NCI-H1105 treated with DMSO at 0.1 percent for 48 hours (cell line): Measurements from ENCODE around the gene TWF2.

Experiments used
- DNase-seq: peaks from one replicate; lab custom pipeline; 2025; lab: John Stamatoyannopoulos, UW

Gene TWF2

GRCh38 chr3:52222319-52223221, 16.4 kb downstream of the TWF2 start:
- no peak for DNase-seq

- DNase-seq, result no peak
Observed at GRCh38 chr3:52221563-52222318, 17.2 kb downstream of the TWF2 start.

- DNase-seq, result no peak
Observed at GRCh38 chr3:52221141-52221562, 17.8 kb downstream of the TWF2 start.

- DNase-seq, result peak; percentile 49
Observed at GRCh38 chr3:52220380-52221026, 18.5 kb downstream of the TWF2 start.

GRCh38 chr3:52218937-52219650, 19.9 kb downstream of the TWF2 start:
- no peak for DNase-seq

- no peak for DNase-seq
Observed at GRCh38 chr3:52218454-52218853, 20.5 kb downstream of the TWF2 start.

- DNase-seq, result no peak
Observed at GRCh38 chr3:52218026-52218425, 20.9 kb downstream of the TWF2 start.

- no peak for DNase-seq
Observed at GRCh38 chr3:52217409-52217805, 21.6 kb downstream of the TWF2 start.

- DNase-seq, result peak; percentile 32
Observed at GRCh38 chr3:52216585-52217408, 22.2 kb downstream of the TWF2 start.

GRCh38 chr3:52215351-52215750, 23.6 kb downstream of the TWF2 start:
- no peak for DNase-seq

GRCh38 chr3:52213901-52214300, 25.1 kb downstream of the TWF2 start:
- no peak for DNase-seq

- DNase-seq, result no peak
Observed at GRCh38 chr3:52213005-52213404, 26.0 kb downstream of the TWF2 start.

GRCh38 chr3:52211268-52211891, 27.6 kb downstream of the TWF2 start:
- DNase-seq, result no peak

GRCh38 chr3:52210550-52211046, 28.4 kb downstream of the TWF2 start:
- no peak for DNase-seq

GRCh38 chr3:52210037-52210436, 28.9 kb downstream of the TWF2 start:
- no peak for DNase-seq

- no peak for DNase-seq
Observed at GRCh38 chr3:52208556-52208955, 30.4 kb downstream of the TWF2 start.

- no peak for DNase-seq
Observed at GRCh38 chr3:52205727-52206372, 33.1 kb downstream of the TWF2 start.

- peak; percentile 89 for DNase-seq
Observed at GRCh38 chr3:52204337-52205073, 34.5 kb downstream of the TWF2 start.

- DNase-seq, result no peak
Observed at GRCh38 chr3:52203701-52204100, 35.3 kb downstream of the TWF2 start.
